MM.1S (cell line): ENCODE data around the gene CELSR3.

Source experiments
- DNase-seq: peaks from one replicate; pipeline ENCODE4 v3.0.0-alpha.2; 2015
- H2AFZ ChIP-seq: fragments of 300-600 bp; sonication (generic); 2 replicates; pipeline ENCODE4 v1.6.0; 2016; ENCODE audit warnings: antibody characterized with exemption, low read length
- H3F3A ChIP-seq: fragments of 300-600 bp; sonication (generic); 2 replicates; pipeline ENCODE4 v1.6.1; 2016; ENCODE audit warnings: mild to moderate bottlenecking, antibody characterized with exemption, low read length, moderate library complexity, mixed read lengths; ENCODE audit not compliant: insufficient read depth
- H3K27ac ChIP-seq: fragments of 300-600 bp; sonication (generic); 2 replicates; pipeline ENCODE4 v1.5.1; 2016; ENCODE audit warnings: mild to moderate bottlenecking, low read length
- H3K27me3 ChIP-seq: fragments of 300-600 bp; sonication (generic); replicated peaks from 2 replicates; pipeline ENCODE4 v1.6.0; 2016; ENCODE audit warnings: low read length; ENCODE audit not compliant: insufficient read depth
- H3K36me3 ChIP-seq: fragments of 300-600 bp; sonication (generic); replicated peaks from 2 replicates; pipeline ENCODE4 v1.6.1; 2016; ENCODE audit warnings: mild to moderate bottlenecking, low read length, mixed read lengths; ENCODE audit not compliant: insufficient read depth
- H3K4me1 ChIP-seq: fragments of 300-600 bp; sonication (generic); 2 replicates; pipeline ENCODE4 v1.6.1; 2016; ENCODE audit warnings: low read length, mixed read lengths
- H3K4me2 ChIP-seq: fragments of 300-600 bp; sonication (generic); 2 replicates; pipeline ENCODE4 v1.6.0; 2016; ENCODE audit warnings: low read depth, low read length
- H3K4me3 ChIP-seq: fragments of 300-600 bp; sonication (generic); 2 replicates; pipeline ENCODE4 v1.5.1; 2016; ENCODE audit warnings: low read length, mixed read lengths
- H3K79me2 ChIP-seq: fragments of 300-600 bp; sonication (generic); 2 replicates; pipeline ENCODE4 v1.6.1; 2016; ENCODE audit warnings: mixed run types, low read length, mixed read lengths
- H3K9ac ChIP-seq: fragments of 300-600 bp; sonication (generic); 2 replicates; pipeline ENCODE4 v1.6.1; 2016; ENCODE audit warnings: low read length, mixed read lengths
- H3K9me2 ChIP-seq: fragments of 300-600 bp; sonication (generic); replicated peaks from 2 replicates; pipeline ENCODE4 v1.6.1; 2016; ENCODE audit warnings: mild to moderate bottlenecking, low read length, mixed read lengths; ENCODE audit not compliant: insufficient read depth
- H3K9me3 ChIP-seq: fragments of 300-600 bp; sonication (generic); replicated peaks from 2 replicates; pipeline ENCODE4 v1.6.1; 2016; ENCODE audit warnings: mild to moderate bottlenecking, low read length, mixed read lengths; ENCODE audit not compliant: insufficient read depth
- H4K20me1 ChIP-seq: fragments of 300-600 bp; sonication (generic); 2 replicates; pipeline ENCODE4 v1.6.1; 2016; ENCODE audit warnings: mild to moderate bottlenecking, low read length, moderate library complexity, mixed read lengths; ENCODE audit not compliant: insufficient read depth
- CTCF ChIP-seq: fragments of 300-600 bp; sonication (generic); IDR thresholded peaks from 2 replicates; pipeline ENCODE4 v1.5.1; 2016; ENCODE audit warnings: antibody characterized with exemption, low read length, mixed read lengths
- EZH2 ChIP-seq: fragments of 300-600 bp; sonication (generic); optimal IDR thresholded peaks from 2 replicates; pipeline ENCODE3; 2017; ENCODE audit warnings: low read depth, mild to moderate bottlenecking, antibody characterized with exemption, low read length, mixed read lengths
- EZH2phosphoT487 ChIP-seq: fragments of 300-600 bp; sonication (generic); IDR thresholded peaks from 2 replicates; pipeline ENCODE4 v1.6.1; 2018; ENCODE audit warnings: antibody characterized with exemption, low read length

Gene CELSR3

GRCh38 chr3:48662753-48663488 lies at the start of gene CELSR3:
Gene CELSR3, minus strand, starts transcription at chr3:48662886. Its CDS starts 252 bp downstream, at chr3:48662634.
- Histone ChIP-seq H2AFZ (peak within 1 kb of the TSS; percentile 70), H3F3A (no peaks in the 10 kb centered on the region), H3K9ac (peak within 1 kb of the TSS; percentile 66), H3K4me3 (peak within 1 kb of the TSS; percentile 78), H3K79me2 (no peaks in the 10 kb centered on the region), H3K27me3 (peaks cover 9% of the 10 kb centered on the region; the same call in 1 of the 2 replicates), H3K4me2 (peak within 1 kb of the TSS; percentile 94), H4K20me1 (no peaks in the 10 kb centered on the region), H3K36me3 (no peaks in the 10 kb centered on the region), H3K4me1 (no peaks in the 10 kb centered on the region), H3K9me3 (no peaks in the 10 kb centered on the region), H3K9me2 (no peaks in the 10 kb centered on the region), H3K27ac (peak within 1 kb of the TSS; percentile 68)
- no peak for TF ChIP-seq CTCF
- no peak for TF ChIP-seq EZH2phosphoT487
- TF ChIP-seq EZH2 = no peak
- DNase-seq = peak; percentile 54

GRCh38 chr3:48711727-48712126 lies 49.0 kb upstream of the CELSR3 start:
- Histone ChIP-seq H3K36me3 (no peaks in the 10 kb centered on the region), H3K4me2 (no peak overlapping the region), H4K20me1 (no peaks in the 10 kb centered on the region)

GRCh38 chr3:48709051-48709461 lies 46.4 kb upstream of the CELSR3 start:
- DNase-seq = no peak
- Histone ChIP-seq H3K27ac (no peak overlapping the region), H3K4me3 (no peak overlapping the region), H3K9me2 (no peaks in the 10 kb centered on the region), H3K4me2 (no peak overlapping the region), H3F3A (0 out of 2 replicates have a peak, but pooled peaks cover 4% of the 10 kb centered on the region), H2AFZ (no peak overlapping the region), H3K9ac (no peak overlapping the region), H3K36me3 (no peaks in the 10 kb centered on the region), H3K9me3 (no peaks in the 10 kb centered on the region), H3K79me2 (peaks cover 89% of the 10 kb centered on the region), H3K27me3 (no peaks in the 10 kb centered on the region), H3K4me1 (no peaks in the 10 kb centered on the region), H4K20me1 (no peaks in the 10 kb centered on the region)
- TF ChIP-seq CTCF (no peak), EZH2phosphoT487 (no peak), EZH2 (no peak)

More at GRCh38 chr3:48711727-48712126, 49.0 kb upstream of the CELSR3 start:
- no peak for DNase-seq
- TF ChIP-seq EZH2phosphoT487 (no peak), EZH2 (no peak), CTCF (no peak)
- Histone ChIP-seq H3F3A (0 out of 2 replicates have a peak, but pooled peaks cover 4% of the 10 kb centered on the region), H3K4me3 (no peak overlapping the region), H3K9me3 (no peaks in the 10 kb centered on the region), H3K9ac (no peak overlapping the region), H3K27ac (no peak overlapping the region), H3K4me1 (no peaks in the 10 kb centered on the region), H2AFZ (no peak overlapping the region), H3K9me2 (no peaks in the 10 kb centered on the region), H3K79me2 (peaks cover 93% of the 10 kb centered on the region), H3K27me3 (no peaks in the 10 kb centered on the region)
